KMS-11 (cell line): ENCODE data around the gene ABTB1.
"Not testable (repeated sequence)": the region's sequence is repeated elsewhere in the genome, so short reads cannot be mapped to it uniquely, and the experiment has no call there.

Source experiments
- H2AFZ ChIP-seq: fragments of 200-600 bp; sonication (generic); 2 replicates; pipeline ENCODE4 v1.6.1; 2016; ENCODE audit warnings: antibody characterized with exemption, mixed run types, low read depth
- H3K27ac ChIP-seq: fragments of 200-600 bp; sonication (generic); 2 replicates; pipeline ENCODE4 v1.6.1; 2016; ENCODE audit warnings: mild to moderate bottlenecking, mixed run types
- H3K27me3 ChIP-seq: fragments of 200-600 bp; sonication (generic); 2 replicates; pipeline ENCODE4 v1.6.1; 2017; ENCODE audit warnings: mild to moderate bottlenecking, low read depth, mixed run types, moderate library complexity; ENCODE audit not compliant: insufficient read depth
- H3K36me3 ChIP-seq: fragments of 200-600 bp; sonication (generic); 2 replicates; pipeline ENCODE4 v1.6.1; 2017; ENCODE audit warnings: mild to moderate bottlenecking, mixed run types; ENCODE audit not compliant: insufficient read depth
- H3K4me1 ChIP-seq: fragments of 200-600 bp; sonication (generic); 2 replicates; pipeline ENCODE4 v1.6.1; 2016; ENCODE audit warnings: mild to moderate bottlenecking, low read depth, mixed run types; ENCODE audit not compliant: poor library complexity, severe bottlenecking
- H3K4me2 ChIP-seq: fragments of 200-600 bp; sonication (generic); 2 replicates; pipeline ENCODE4 v1.7.0; 2016; ENCODE audit warnings: mild to moderate bottlenecking, mixed run types
- H3K4me3 ChIP-seq: fragments of 200-600 bp; sonication (generic); IDR thresholded peaks from 2 replicates; pipeline ENCODE4 v1.6.1; 2017; ENCODE audit warnings: low read depth, low read length, mixed read lengths; ENCODE audit not compliant: insufficient read depth
- H3K79me2 ChIP-seq: fragments of 200-600 bp; sonication (generic); 2 replicates; pipeline ENCODE4 v1.6.1; 2016; ENCODE audit warnings: low read depth, mixed run types; ENCODE audit not compliant: insufficient read depth
- H3K9ac ChIP-seq: fragments of 200-600 bp; sonication (generic); 2 replicates; pipeline ENCODE4 v1.6.1; 2016; ENCODE audit warnings: mild to moderate bottlenecking, mixed run types
- H4K20me1 ChIP-seq: fragments of 200-600 bp; sonication (generic); 2 replicates; pipeline ENCODE4 v1.6.1; 2016; ENCODE audit warnings: mild to moderate bottlenecking, mixed run types; ENCODE audit not compliant: insufficient read depth
- TF ChIP-seq, protein P1 (sequence below): fragments of 200-600 bp; sonication (generic); conservative IDR thresholded peaks from 2 replicates; pipeline ENCODE4 v1.6.1; 2017; ENCODE audit warnings: low read depth, mild to moderate bottlenecking, antibody characterized with exemption, low read length, moderate library complexity, mixed read lengths

ABTB1 gene

DNA sequence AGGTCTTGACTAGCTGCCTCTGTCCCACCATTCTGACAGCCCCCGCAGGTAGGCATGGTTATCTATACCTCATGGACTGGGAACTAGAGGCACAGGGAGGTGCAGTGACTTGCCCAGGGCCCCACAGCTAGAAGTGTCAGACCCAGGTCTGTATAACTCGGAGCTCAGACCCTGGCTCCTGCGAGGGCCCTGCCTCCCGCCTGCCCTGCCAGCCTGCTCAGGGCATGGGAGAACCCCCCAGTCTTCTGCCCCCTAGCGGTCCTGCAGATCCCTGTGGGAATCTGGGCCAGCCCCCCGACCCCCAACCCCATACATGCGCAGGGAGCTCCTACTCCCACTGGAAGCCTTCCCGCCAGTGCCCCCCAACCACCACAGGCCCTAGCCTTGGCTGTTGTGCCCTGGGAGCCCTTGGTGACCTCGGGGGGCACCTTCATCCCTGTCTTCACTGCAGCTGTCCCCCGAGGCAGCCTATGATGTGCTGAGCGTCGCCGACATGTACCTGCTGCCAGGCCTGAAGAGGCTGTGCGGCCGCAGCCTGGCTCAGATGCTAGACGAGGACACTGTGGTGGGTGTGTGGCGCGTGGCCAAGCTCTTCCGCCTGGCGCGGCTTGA is 6.9 kb downstream of the ABTB1 start:
- H3K4me3 ChIP-seq = no peak overlapping the region

DNA sequence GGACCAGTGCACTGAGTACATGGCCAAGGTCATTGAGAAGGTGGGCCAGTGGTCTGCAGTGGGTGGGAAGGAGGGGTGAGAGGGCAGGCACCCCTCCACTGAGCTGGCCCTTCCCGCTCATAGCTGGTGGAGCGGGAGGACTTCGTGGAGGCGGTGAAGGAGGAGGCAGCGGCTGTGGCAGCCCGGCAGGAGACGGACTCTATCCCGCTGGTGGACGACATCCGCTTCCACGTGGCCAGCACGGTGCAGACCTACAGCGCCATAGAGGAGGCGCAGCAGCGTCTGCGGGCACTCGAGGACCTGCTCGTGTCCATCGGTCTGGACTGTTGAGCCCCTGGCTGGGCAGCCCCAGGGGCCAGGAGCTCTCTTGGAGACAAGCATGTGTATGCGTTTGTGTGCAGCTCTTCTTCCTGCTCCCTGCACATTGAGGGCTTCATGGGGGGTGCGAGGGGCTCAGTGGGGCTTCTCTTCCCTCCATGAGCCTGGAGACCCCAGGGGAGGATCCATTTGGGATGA is 7.5 kb downstream of the ABTB1 start:
- TF ChIP-seq, protein P1, sequence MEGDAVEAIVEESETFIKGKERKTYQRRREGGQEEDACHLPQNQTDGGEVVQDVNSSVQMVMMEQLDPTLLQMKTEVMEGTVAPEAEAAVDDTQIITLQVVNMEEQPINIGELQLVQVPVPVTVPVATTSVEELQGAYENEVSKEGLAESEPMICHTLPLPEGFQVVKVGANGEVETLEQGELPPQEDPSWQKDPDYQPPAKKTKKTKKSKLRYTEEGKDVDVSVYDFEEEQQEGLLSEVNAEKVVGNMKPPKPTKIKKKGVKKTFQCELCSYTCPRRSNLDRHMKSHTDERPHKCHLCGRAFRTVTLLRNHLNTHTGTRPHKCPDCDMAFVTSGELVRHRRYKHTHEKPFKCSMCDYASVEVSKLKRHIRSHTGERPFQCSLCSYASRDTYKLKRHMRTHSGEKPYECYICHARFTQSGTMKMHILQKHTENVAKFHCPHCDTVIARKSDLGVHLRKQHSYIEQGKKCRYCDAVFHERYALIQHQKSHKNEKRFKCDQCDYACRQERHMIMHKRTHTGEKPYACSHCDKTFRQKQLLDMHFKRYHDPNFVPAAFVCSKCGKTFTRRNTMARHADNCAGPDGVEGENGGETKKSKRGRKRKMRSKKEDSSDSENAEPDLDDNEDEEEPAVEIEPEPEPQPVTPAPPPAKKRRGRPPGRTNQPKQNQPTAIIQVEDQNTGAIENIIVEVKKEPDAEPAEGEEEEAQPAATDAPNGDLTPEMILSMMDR = no peak
- Histone ChIP-seq H3K4me3 (no peak overlapping the region), H3K4me2 (no peak overlapping the region), H3K4me1 (peaks cover 10% of the 10 kb centered on the region), H3K79me2 (no peaks in the 10 kb centered on the region), H3K9ac (no peak overlapping the region), H3K36me3 (no peaks in the 10 kb centered on the region), H4K20me1 (no peaks in the 10 kb centered on the region), H3K27ac (no peak overlapping the region), H3K27me3 (no peaks in the 10 kb centered on the region), H2AFZ (no peak overlapping the region)

More for the DNA sequence above, 6.9 kb downstream of the ABTB1 start:
- no peak overlapping the region for H2AFZ ChIP-seq
- H3K27me3 ChIP-seq = no peaks in the 10 kb centered on the region
- no peaks in the 10 kb centered on the region for H3K79me2 ChIP-seq
- H3K9ac ChIP-seq = no peak overlapping the region
- no peak overlapping the region for H3K4me2 ChIP-seq
- H4K20me1 ChIP-seq = no peaks in the 10 kb centered on the region
- H3K4me1 ChIP-seq = peaks cover 10% of the 10 kb centered on the region
- no peak overlapping the region for H3K27ac ChIP-seq
- TF ChIP-seq, protein P1 = no peak
- no peaks in the 10 kb centered on the region for H3K36me3 ChIP-seq

DNA sequence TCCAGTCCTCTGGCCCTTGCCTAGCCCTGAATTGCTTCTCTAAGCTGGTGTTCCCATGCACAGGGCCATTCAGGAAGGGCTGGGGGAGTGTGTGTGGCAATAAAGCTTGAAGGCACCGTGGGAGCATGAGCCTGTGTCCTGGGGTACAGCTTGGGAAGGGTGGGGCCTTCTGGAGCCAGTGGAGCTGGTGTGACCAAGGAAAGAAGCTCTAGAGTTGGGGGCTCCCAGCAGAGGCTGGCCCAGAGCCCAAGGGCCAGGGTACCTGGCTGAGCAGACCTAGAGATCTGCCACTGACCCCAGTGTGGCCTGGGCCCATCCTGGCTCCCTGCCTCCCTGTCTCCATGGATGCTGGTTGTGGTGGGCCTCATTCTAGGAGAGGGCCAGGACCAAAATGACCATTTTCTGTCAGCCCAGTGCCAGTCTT is 8.1 kb downstream of the ABTB1 start:
- Histone ChIP-seq H3K4me3 (no peak overlapping the region), H3K27ac (no peak overlapping the region), H3K4me1 (peaks cover 10% of the 10 kb centered on the region), H2AFZ (no peak overlapping the region), H3K27me3 (no peaks in the 10 kb centered on the region), H3K36me3 (no peaks in the 10 kb centered on the region), H4K20me1 (no peaks in the 10 kb centered on the region), H3K9ac (no peak overlapping the region), H3K79me2 (no peaks in the 10 kb centered on the region), H3K4me2 (no peak overlapping the region)
- TF ChIP-seq, protein P1 = no peak

DNA sequence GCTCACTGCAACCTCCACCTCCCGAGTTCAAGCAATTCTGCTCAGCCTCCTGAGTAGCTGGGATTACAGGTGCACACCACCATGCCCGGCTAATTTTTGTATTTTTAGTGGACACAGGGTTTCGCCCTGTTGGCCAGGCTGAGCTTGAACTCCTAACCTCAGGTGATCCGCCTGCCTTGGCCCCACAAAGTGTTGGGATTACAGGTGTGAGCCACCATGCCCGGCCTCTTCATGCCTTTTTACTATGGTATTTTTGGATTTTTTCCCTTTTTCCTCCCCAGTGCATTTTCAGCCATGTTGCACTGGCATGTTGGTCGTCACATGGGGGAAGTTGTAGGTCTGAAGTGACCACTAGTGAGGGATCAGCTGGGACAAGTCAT is 9.4 kb downstream of the ABTB1 start:
- H3K4me1 ChIP-seq, H3K9ac ChIP-seq, H3K79me2 ChIP-seq, H3K4me2 ChIP-seq, H3K27me3 ChIP-seq, H2AFZ ChIP-seq, H3K27ac ChIP-seq, H3K4me3 ChIP-seq, H3K36me3 ChIP-seq, H4K20me1 ChIP-seq: not testable (repeated sequence)

DNA sequence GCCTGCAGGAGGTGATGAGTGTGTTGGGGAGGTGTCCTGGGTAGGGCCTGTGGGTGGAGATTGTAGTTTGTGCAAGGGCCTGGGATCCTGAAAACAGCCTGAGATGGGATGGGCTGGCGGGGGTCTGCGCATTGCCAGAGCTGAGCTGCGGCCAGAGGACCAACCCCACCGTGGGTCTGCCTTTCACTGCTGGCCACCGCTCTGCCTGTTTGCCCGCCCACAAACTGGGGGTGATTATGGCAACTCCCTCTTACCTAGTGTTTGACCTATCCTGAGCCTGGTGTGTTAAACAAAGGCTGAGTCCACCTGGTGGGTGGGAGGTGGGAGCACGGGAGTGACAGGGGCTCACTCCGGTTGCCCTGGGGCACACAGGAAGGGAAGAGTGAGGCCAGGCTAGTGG is 9.8 kb downstream of the ABTB1 start:
- no peak overlapping the region for H2AFZ ChIP-seq
- H3K79me2 ChIP-seq = no peaks in the 10 kb centered on the region
- no peak overlapping the region for H3K4me2 ChIP-seq
- peaks cover 10% of the 10 kb centered on the region for H3K4me1 ChIP-seq
- H3K27ac ChIP-seq = no peak overlapping the region
- no peaks in the 10 kb centered on the region for H3K36me3 ChIP-seq
- no peak overlapping the region for H3K9ac ChIP-seq
- H3K27me3 ChIP-seq = no peaks in the 10 kb centered on the region
- TF ChIP-seq, protein P1 = no peak
- no peak overlapping the region for H3K4me3 ChIP-seq
- no peaks in the 10 kb centered on the region for H4K20me1 ChIP-seq
